BLaER1 treated with 17β-estradiol and CSF1 and Interleukin-3, amounts not matched to agents 10 nM and 100 nM (cell line): ENCODE data around the gene DCAF17.
A peak's percentile ranks its signal among the peaks of the same experiment; 100 is the strongest.

Experiments
- H3K27ac ChIP-seq, 11 experiments: shearing (Covaris generic); formaldehyde crosslinking; 2 replicates each; pipeline ENCODE4 v1.8.1; 2022
- H3K27me3 ChIP-seq, 11 experiments: shearing (Covaris generic); formaldehyde crosslinking; 2 replicates each; pipeline ENCODE4 v1.8.1; 2022
- H3K36me3 ChIP-seq, 11 experiments: shearing (Covaris generic); formaldehyde crosslinking; 2 replicates each; pipeline ENCODE4 v1.8.1; 2022
- H3K4me1 ChIP-seq, 10 experiments: shearing (Covaris generic); formaldehyde crosslinking; 2 replicates each; pipeline ENCODE4 v1.8.1; 2022
- H3K4me2 ChIP-seq, 11 experiments: shearing (Covaris generic); formaldehyde crosslinking; 2 replicates each; pipeline ENCODE4 v1.8.1; 2022
- H3K4me3 ChIP-seq, 10 experiments: shearing (Covaris generic); formaldehyde crosslinking; 2 replicates each; pipeline ENCODE4 v1.8.1; 2022
- H3K9ac ChIP-seq, 11 experiments: shearing (Covaris generic); formaldehyde crosslinking; 2 replicates each; pipeline ENCODE4 v1.8.1; 2022
- H3K9me3 ChIP-seq, 11 experiments: shearing (Covaris generic); formaldehyde crosslinking; replicated peaks in 1 of 11; 2 replicates each; pipeline ENCODE4 v1.8.1; 2022
- H4K20me1 ChIP-seq, 11 experiments: shearing (Covaris generic); formaldehyde crosslinking; 2 replicates each; pipeline ENCODE4 v1.8.1; 2022
- Cebpa-rat ChIP-seq, 11 experiments: shearing (Covaris generic); IDR thresholded peaks; 2 replicates each; pipeline ENCODE4 v1.8.1; 2022

Gene DCAF17

GRCh38 chr2:171432969-171433762, 860 bp upstream of the DCAF17 start:
- H3K4me2 ChIP-seq, result peak overlapping the region; percentile 65 to 91 (median 77)
- H3K36me3 ChIP-seq, result peaks cover 38 to 59% (median 47%) of the 10 kb centered on the region in 11 experiments
- H3K9ac ChIP-seq, result peak overlapping the region; percentile 79 to 99 (median 95)
- H3K4me3 ChIP-seq, result peak overlapping the region; percentile 69 to 87 (median 74)
- peak overlapping the region in 10 of 11 experiments; percentile 89 to 99 (median 96); a peak in 20 of 22 replicates for H3K27ac ChIP-seq
- no peaks in the 10 kb centered on the region for H4K20me1 ChIP-seq
- peaks cover 15 to 29% (median 23%) of the 10 kb centered on the region in 10 experiments for H3K4me1 ChIP-seq
- no peak for TF ChIP-seq Cebpa-rat (IDR thresholded peaks at IDR 0.05)
- peaks cover 34 to 58% (median 44%) of the 10 kb centered on the region in 11 experiments for H3K9me3 ChIP-seq
- H3K27me3 ChIP-seq, result no peaks in the 10 kb centered on the region

GRCh38 chr2:171433763-171434012, 338 bp upstream of the DCAF17 start, which contains the start of gene METTL8:
TSS of gene METTL8 (minus strand) at chr2:171433990. CDS start at chr2:171392185, 41,805 bp downstream.
- Histone ChIP-seq H3K9me3 (peaks cover 31 to 52% (median 39%) of the 10 kb centered on the region in 11 experiments), H3K36me3 (peaks cover 43 to 64% (median 52%) of the 10 kb centered on the region in 11 experiments), H3K4me1 (peaks cover 15 to 29% (median 23%) of the 10 kb centered on the region in 10 experiments), H3K27me3 (no peaks in the 10 kb centered on the region), H3K27ac (peak within 1 kb of the TSS; percentile 89 to 99 (median 95)), H3K4me2 (peak within 1 kb of the TSS; percentile 65 to 91 (median 79)), H3K9ac (peak within 1 kb of the TSS; percentile 79 to 99 (median 95)), H4K20me1 (no peaks in the 10 kb centered on the region), H3K4me3 (peak within 1 kb of the TSS; percentile 69 to 87 (median 74))
- no peak for TF ChIP-seq Cebpa-rat (IDR thresholded peaks at IDR 0.05)

DNA sequence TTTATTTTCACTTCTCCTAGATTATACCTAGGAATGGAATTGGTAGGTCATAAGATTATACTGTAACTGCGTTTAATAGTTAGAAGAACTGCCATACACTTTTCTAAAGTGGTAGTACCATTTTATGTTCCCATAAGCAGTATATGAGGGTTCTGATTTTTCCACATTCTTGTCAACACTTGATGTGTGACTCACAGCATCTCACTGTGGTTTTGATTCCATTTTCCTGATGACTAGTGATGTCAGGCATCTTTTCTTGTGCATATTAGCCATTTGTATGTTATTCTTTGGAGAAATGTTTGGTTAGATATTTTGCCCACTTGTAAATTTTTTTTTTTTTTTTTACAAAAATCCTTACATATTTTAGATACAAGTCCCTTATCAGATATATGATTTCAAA, 2.3 kb downstream of the DCAF17 start:
- Histone ChIP-seq H3K4me2 (no peak overlapping the region), H3K9ac (no peak overlapping the region), H3K9me3 (peaks cover 5 to 26% (median 13%) of the 10 kb centered on the region in 11 experiments), H4K20me1 (peaks cover 0 to under 1% (median 0%) of the 10 kb centered on the region in 11 experiments; a peak in 1 of 22 replicates), H3K36me3 (peaks cover 54 to 67% (median 62%) of the 10 kb centered on the region in 11 experiments), H3K27ac (no peak overlapping the region), H3K4me1 (peaks cover 15 to 29% (median 23%) of the 10 kb centered on the region in 10 experiments), H3K27me3 (no peaks in the 10 kb centered on the region), H3K4me3 (no peak overlapping the region)
- no peak for TF ChIP-seq Cebpa-rat (IDR thresholded peaks at IDR 0.05)

DNA sequence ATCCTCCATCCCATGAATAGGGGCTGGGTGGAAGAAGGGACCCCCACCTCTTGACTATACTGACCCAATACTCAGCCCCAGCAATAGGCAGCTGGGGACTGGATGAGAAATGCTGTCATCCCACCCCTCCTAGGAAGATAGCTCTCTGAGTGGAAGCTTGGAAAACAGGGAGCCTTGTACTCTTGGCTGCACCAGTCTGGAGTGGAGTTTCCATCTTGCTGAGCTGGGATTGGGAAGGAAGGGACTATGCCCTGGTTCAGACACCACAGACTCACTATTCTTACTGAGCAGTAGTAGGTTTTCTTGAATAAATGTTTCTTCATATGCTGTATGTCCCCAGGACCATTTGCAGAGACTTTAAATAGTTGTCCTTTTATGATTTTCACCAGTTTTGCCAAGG, 7.4 kb downstream of the DCAF17 start:
- H3K9ac ChIP-seq, result no peak overlapping the region
- no peak overlapping the region for H3K4me3 ChIP-seq
- no peak overlapping the region for H3K27ac ChIP-seq
- H3K9me3 ChIP-seq, result peaks cover 0 to 8% (median under 1%) of the 10 kb centered on the region in 11 experiments; a peak in 8 of 22 replicates
- no peaks in the 10 kb centered on the region for H3K4me1 ChIP-seq
- no peak for TF ChIP-seq Cebpa-rat (IDR thresholded peaks at IDR 0.05)
- H3K36me3 ChIP-seq, result peaks cover 80 to 97% (median 94%) of the 10 kb centered on the region in 11 experiments
- H3K4me2 ChIP-seq, result no peak overlapping the region
- H3K27me3 ChIP-seq, result no peaks in the 10 kb centered on the region
- H4K20me1 ChIP-seq, result peaks cover 0 to 3% (median 0%) of the 10 kb centered on the region in 11 experiments; a peak in 2 of 22 replicates

DNA sequence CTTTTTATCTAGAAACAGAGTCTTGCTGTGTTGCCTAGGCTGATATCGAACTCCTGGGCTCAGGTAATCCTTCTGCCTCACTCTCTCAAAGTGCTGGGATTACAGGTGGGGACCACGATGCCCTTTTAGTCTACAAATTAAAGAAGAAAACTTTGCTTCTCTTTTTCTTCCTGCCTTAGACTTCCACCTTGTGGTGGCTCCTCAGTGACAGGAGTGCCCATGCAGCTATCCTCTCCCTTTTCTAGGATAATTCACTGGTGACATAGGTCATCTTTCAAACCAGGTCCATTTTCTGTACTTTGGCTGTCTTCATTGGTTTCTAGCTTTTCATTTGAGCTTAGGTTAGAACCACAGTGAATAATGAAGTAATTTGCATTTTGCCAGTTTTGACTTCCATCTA, 13.6 kb downstream of the DCAF17 start:
- no peak for TF ChIP-seq Cebpa-rat (IDR thresholded peaks at IDR 0.05)
- Histone ChIP-seq H3K27me3 (no peaks in the 10 kb centered on the region), H3K4me1 (no peaks in the 10 kb centered on the region), H3K4me3 (no peak overlapping the region), H3K4me2 (no peak overlapping the region), H3K9ac (no peak overlapping the region), H3K27ac (no peak overlapping the region), H3K9me3 (no peaks in the 10 kb centered on the region), H4K20me1 (no peaks in the 10 kb centered on the region; a peak in 1 of 22 replicates), H3K36me3 (peaks cover 71 to 92% (median 85%) of the 10 kb centered on the region in 11 experiments)

GRCh38 chr2:171451074-171451473, 17.0 kb downstream of the DCAF17 start:
- peaks cover 10 to 11% (median 11%) of the 10 kb centered on the region in 11 experiments for H3K9me3 ChIP-seq
- H3K4me2 ChIP-seq, result no peak overlapping the region
- no peak overlapping the region for H3K4me3 ChIP-seq
- no peaks in the 10 kb centered on the region for H4K20me1 ChIP-seq
- H3K36me3 ChIP-seq, result peaks cover 71 to 95% (median 86%) of the 10 kb centered on the region in 11 experiments
- no peaks in the 10 kb centered on the region for H3K27me3 ChIP-seq
- no peak for TF ChIP-seq Cebpa-rat (IDR thresholded peaks at IDR 0.05)
- H3K27ac ChIP-seq, result no peak overlapping the region
- H3K9ac ChIP-seq, result no peak overlapping the region
- H3K4me1 ChIP-seq, result no peaks in the 10 kb centered on the region

DNA sequence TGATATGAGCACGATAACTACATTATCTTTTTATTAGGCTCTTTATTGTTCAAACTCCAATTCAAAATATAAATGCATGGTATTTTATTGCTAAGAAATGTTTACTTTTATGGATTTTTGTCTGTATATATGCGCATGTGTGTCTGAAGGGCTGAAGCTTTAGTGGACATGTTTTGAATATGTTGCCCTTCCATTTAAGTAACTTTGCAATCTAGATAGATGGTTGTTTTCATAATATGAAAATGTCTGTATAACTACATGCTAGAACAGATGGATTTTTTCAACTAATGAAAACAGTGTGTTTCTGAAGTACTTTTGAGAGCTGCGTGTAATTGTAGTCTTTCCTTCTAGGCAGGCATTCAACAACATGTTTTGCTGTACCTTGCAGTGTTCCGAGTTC, 18.7 kb downstream of the DCAF17 start:
- Histone ChIP-seq H3K27ac (no peak overlapping the region), H3K27me3 (no peaks in the 10 kb centered on the region), H3K36me3 (peaks cover 80 to 100% (median 93%) of the 10 kb centered on the region in 11 experiments), H3K4me3 (no peak overlapping the region), H3K4me1 (no peaks in the 10 kb centered on the region), H3K9ac (no peak overlapping the region), H4K20me1 (no peaks in the 10 kb centered on the region), H3K9me3 (peaks cover 14 to 24% (median 18%) of the 10 kb centered on the region in 11 experiments), H3K4me2 (no peak overlapping the region)
- TF ChIP-seq Cebpa-rat (IDR thresholded peaks at IDR 0.05), result no peak

GRCh38 chr2:171459498-171459897, 25.5 kb downstream of the DCAF17 start:
- no peaks in the 10 kb centered on the region for H3K4me1 ChIP-seq
- H3K27me3 ChIP-seq, result no peaks in the 10 kb centered on the region
- H3K4me3 ChIP-seq, result no peak overlapping the region
- peaks cover 56 to 96% (median 76%) of the 10 kb centered on the region in 11 experiments for H3K36me3 ChIP-seq
- no peaks in the 10 kb centered on the region for H4K20me1 ChIP-seq
- peaks cover 27 to 40% (median 33%) of the 10 kb centered on the region in 11 experiments for H3K9me3 ChIP-seq
- no peak overlapping the region for H3K9ac ChIP-seq
- H3K27ac ChIP-seq, result no peak overlapping the region
- H3K4me2 ChIP-seq, result no peak overlapping the region
- no peak for TF ChIP-seq Cebpa-rat (IDR thresholded peaks at IDR 0.05)

GRCh38 chr2:171460537-171460936, 26.5 kb downstream of the DCAF17 start:
- no peak overlapping the region for H3K9ac ChIP-seq
- H3K27ac ChIP-seq, result no peak overlapping the region
- H3K4me1 ChIP-seq, result no peaks in the 10 kb centered on the region
- H3K9me3 ChIP-seq, result peaks cover 22 to 36% (median 27%) of the 10 kb centered on the region in 11 experiments
- H3K4me2 ChIP-seq, result no peak overlapping the region
- peaks cover 48 to 96% (median 68%) of the 10 kb centered on the region in 11 experiments for H3K36me3 ChIP-seq
- H4K20me1 ChIP-seq, result no peaks in the 10 kb centered on the region
- no peaks in the 10 kb centered on the region for H3K27me3 ChIP-seq
- H3K4me3 ChIP-seq, result no peak overlapping the region
- TF ChIP-seq Cebpa-rat (IDR thresholded peaks at IDR 0.05), result no peak
